Femur (tissue), 1 donor: Measurements from ENCODE around the gene KDF1.

Experiments used
- DNase-seq: peaks from one replicate; pipeline ENCODE4 v3.0.0-alpha.2; 2017

The KDF1 gene, protein sequence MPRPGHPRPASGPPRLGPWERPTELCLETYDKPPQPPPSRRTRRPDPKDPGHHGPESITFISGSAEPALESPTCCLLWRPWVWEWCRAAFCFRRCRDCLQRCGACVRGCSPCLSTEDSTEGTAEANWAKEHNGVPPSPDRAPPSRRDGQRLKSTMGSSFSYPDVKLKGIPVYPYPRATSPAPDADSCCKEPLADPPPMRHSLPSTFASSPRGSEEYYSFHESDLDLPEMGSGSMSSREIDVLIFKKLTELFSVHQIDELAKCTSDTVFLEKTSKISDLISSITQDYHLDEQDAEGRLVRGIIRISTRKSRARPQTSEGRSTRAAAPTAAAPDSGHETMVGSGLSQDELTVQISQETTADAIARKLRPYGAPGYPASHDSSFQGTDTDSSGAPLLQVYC

DNA sequence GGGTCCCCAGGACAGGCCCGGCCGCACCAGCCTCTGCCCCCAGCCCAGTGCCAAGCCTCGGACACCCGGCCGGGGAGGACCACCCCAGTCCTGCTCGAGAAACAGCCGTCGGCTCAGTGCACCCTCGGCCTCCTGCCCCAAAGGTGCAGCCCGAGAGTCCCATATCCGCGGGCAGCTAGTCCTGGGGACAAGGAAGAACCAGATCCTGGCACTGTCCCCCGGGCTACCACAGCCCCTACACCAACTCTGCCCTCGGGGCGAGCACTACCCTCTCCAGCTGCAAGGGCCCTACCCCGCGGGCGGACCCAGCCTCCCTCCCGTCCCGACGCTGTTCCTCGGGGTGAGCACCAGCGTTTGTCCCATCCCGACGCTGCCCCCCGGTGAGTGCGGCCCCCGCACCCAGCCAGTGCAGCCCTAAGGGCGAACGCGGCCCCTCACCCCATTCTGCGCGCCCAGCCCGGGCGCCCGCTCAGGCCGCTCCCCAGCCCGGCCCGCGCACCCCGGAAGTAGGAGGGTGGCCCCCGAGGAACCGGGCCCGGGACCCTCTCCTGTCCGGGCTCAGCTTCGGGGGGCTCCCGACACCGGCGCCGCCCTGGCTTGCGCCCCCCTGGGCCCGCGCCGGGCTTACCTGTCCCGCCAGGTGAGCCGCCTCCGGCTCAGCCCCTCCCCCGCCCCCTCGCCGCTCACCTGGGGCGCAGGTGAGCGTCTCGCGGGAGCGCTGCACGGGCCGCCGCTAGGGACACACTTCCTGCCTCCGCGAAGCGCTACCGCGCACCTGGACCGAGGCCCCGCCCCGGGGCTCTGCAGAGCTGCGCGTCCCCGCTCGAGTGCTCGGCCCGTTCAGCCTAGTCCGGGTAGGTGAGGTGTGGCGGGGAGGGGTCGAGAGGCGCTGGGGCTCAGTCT, at the start of gene KDF1:
TSS of gene KDF1 (minus strand) at position 747 of the 903 bp plus-strand sequence. CDS start 8,088 bp downstream, outside the sequence.
- no peak for DNase-seq

DNA sequence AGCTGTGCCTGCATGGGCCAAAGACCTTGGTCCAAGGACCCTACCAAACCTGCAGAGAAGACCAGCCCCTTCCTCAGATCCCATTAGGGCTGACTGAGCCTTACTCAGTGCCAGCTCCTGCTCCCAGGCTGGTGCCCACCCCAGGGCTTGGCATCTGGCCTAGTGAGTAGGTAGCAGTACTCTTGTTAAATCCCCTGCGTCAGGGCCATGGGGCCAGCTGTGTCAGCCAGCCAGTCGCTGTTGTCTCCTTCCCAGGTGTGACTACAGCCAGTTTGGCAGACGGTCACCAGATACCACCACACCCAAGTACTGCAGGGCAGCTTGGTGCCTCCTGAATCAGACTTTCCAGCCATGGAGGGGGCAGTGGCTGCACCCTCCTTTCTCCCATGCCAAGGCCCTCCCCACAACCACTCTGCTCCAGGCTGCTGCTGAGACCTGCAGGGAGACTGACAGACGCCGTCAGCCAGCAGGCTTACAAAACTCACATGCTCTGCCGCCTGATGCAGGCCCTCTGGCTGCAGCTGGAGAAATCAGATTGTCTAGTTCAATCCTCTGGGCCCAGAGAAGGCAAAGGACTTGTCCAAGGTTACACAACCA, 49.4 kb upstream of the KDF1 start:
- DNase-seq: no peak

DNA sequence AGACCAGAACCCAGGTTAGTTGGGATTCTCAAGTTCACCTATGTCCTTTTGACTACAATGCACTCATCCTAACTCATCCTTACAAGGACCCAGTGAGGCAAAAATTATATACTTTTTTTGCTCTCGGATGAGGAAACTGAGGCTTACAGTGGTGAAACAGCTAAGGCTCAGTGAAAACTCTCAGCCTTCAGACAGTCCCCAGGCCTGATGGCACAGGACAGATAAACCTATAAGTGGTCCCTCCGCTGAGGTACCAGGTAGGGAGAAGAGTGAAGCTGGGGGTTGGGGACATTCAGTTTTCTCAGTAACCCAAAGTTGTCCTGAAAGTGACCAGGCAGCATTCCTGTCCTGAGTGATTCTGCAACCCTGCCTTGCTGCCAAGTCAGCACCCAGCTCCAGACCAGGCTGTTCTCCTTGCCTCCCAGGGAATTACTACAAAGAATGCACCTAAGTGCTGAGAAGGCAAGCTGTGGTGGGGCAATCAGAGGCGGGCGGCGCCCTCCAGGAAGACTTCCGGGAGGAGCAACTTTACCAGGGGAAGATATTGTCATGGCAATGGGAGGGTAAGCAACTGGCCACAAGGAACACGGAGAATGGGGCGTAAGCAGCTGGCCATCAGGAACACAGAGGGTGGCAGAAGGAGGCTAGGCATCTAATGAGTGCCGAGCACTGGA, 47.8 kb upstream of the KDF1 start:
- DNase-seq: no peak

DNA sequence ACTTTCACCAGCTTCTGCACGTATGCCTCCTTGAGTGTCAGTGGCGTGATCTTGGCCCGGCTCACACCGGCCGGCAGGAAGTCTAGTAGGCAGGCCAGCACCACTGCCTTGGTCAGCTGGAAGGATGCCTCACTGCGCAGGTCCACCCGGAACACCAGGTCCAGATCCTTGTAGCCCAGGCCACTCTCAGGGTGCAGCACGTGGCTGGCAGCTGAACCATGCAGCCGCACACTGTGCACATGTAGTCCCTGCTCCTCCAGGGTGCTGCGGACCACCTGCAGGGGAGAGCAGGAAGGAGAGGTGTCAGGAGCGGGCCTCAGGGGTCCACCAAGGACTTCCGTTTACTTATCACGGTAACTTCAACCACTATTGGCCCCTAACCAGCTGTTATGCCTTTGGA, 46.4 kb upstream of the KDF1 start:
- DNase-seq: no peak

DNA sequence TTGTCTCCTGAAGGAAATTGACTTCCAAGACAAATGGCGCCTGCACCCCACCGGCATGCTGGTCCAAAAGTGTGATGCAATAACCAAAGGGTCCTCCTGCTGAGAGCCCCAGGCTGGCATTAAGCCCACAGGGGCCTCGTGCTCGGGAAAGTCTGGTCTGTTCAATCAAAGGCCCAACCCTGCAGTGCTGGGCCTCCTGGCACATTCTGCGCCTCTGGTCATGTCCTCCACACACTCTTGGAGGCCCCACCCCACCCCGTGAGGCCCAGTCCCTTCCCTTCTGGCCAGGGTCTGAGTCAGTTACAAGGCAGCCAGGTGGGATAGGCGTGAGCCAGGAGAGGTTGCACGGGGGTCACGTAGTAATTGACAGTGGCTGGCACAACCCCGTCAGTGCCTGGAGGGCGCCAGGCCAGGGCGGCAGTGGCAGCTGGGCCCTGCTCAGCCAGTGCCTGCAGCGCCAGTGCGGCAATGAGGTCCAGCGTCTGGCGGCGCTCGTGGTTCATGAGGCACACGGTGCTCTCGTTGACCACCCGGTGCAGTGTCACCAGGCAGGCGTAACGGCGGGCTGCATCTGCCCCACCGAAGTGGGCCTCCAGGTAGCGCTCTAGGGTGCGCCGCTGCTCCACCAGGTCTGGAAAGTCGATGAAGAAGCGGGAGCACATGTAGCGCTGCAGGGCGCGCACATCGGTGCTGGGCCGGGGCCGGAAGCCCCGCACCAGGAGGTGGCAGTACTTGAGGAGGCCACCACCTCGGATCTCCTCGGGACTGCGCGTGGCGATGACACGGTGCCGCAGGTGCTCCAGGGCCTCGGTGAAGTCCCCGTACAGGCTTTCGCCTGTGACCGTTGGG, 45.6 kb upstream of the KDF1 start:
- no peak for DNase-seq

DNA sequence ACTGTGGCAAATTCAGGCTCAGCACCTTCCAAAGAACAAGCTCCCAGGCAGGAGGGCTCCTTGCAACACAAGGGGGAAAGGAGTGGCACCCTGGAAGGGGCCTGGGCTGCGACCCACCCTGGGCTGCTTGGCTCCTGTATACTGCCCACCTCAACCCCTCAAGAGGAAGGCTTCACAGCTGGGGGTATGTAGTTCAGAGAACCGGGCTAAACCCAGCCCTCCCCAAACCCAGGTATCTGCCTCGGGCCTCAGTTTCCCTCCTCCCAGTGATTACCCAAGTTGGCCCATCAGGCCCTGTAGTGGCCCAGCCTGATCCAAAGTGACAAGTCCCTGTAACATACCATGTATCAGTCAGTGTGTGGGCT, 44.9 kb upstream of the KDF1 start:
- DNase-seq: no peak

DNA sequence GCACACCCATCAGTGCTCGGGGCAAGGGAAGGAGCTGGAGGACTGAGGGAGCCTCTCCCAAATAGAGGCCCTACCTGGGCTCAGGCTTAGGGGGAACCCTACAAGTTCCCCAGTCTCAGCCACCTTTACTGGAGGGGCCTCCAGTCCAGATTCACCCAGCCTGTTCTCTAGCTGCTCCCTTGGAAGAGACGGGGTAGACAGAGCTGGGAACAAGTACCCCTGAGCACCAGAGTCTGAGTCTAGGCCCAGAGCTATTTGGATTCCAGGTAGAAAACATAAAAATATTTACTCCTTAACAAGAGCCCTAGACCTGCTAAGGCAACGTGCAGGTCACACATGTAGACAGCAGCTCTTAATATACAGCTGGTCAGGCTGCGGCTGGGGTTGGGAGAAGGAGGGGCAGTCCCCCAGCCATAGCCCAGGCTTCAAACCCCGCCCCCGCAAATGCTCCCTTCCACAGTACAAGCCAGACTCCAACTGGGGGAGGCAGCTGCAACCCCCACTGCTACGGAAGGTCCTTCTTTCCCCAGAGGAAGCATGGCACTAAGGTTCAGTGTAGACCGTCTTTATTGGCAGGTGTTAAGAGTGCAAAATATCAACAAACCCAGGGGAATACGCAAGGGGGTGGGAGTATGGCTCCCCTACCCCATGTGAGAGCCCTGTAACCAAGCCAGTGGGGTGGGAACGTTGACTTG, 44.4 kb upstream of the KDF1 start:
- DNase-seq: peak; percentile 72

DNA sequence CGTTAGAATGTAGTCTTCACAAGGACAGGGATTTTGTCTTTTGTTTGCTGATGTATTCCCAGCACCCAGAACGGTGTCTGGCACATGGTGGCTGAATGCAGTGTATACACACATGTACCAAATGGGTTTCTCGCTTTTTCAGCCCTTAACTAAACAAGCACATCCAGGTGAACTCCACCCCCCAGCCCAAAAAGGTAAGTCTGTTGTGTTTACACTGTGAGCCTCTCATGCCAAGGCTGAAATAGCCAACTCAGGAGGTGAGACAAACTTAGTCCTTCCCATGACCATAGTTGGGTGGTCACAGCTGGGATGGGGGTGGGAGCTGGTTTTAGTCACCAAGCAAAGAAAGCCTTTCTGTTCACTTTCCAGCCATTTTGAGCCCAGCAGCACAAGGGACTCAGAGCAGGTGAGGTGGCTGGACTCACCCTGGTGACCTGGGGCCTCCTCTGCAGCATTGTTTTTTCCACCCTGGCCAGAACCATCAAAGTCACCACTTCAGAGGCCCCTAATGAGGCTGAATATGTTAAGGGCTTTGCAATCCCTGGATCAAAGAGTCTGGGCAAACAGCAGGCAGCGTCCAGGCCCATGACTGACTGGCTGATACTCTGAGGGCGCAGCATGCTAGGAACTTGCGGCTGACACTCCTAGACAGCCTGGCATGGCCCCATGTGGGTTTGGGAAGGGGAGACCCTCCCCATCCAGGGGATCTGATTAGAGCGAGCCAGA, 43.6 kb upstream of the KDF1 start:
- no peak for DNase-seq

DNA sequence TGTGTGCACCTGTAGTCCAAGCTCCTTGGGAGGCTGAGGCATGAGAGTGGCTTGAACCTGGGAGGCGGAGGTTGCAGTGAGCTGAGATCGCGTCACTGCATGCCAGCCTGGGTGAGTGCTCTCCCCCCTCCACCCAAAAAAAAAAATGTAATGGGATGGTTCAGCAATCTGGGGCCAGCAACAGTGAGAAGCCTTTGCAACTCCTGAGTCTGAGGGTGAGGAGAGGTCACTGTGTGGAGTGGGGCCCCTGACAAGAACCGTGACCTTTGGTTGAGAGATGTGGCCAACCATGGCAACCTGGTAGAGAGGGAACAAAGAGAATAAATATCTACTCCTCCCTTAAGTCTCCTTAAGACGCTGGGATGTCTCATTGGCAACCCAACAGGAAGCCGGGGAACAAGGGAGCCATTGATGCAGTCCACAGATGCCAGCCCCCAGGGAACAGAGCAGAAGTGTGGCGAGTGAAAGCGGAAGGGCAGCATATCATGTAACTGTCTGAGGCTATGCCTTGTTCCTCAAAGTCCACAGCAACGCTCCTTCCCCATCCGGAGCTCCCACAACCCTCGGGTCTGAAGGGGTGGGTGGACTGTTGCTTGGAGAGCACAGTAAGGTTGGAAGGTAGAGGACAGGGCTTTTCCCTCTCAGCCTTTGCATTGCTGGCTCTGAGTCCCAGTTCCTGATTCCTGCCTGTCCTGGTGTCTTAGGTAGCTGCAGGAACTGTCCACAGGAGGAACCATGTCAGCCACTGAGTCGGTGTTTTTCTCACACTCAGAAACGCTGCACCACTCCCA, 41.5 kb upstream of the KDF1 start:
- peak; percentile 82 for DNase-seq

DNA sequence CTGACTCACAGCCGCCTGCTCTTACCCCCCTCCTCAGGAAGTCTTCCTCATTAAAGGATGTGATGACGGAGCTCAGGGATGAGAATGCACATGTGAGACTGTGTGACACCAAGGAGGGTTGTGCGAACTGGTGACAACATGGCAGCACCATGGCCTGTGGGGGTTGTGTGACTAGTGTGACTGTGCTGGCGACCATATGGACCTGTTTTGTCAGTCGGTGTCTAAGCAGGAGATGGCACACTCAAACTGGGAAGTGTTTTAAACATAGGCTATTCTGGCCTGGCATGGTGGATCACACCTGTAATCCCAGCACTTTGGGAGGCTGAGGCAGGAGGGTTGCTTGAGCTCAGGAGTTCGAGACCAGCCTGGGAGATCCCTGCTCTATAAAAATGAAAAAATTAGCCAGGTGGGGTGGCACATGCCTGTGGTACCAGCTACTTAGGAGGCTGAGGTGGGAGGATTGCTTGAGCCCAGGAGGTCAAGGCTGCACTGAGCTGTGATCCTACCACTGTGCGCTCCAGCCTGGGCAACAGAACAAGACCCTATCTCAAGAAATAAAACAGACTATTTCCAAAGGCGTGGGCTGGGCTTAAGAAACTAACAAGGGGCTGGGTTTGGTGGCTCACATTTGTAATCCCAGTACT, 40.7 kb upstream of the KDF1 start:
- DNase-seq: no peak

DNA sequence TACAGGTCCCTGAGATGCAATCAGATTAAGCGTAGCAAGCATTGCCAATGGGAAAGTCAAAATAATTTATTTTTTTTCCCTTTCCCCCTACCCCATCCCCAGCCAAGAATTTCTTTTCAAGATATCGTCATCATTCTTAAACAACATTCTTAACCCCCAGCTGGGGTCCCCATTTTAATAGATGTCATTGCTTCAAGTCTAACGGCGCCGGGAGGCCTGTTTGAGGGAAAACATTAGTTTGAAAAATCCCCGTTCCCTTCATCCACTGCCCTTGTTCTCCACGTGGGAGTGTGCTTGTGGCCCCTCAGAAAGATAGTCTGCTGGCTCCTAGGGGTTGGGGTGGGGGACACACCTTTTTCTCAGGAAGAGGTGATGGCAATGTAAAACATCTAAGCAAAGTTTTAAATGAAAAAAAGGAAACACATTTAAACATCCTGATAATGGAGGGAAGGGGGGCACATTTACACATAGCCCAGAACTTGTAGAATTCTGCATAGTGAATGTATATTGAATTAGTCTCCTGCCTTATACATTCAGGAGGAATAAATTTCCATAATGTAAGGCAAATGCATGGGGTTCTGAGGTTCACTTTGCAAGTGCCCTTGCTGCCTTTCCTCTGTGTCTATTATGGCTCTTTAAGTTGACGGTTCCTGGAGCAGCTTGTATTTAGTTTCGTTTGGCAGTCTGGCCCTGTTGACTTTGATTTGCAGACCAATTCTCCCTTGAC, 40.0 kb upstream of the KDF1 start:
- no peak for DNase-seq

DNA sequence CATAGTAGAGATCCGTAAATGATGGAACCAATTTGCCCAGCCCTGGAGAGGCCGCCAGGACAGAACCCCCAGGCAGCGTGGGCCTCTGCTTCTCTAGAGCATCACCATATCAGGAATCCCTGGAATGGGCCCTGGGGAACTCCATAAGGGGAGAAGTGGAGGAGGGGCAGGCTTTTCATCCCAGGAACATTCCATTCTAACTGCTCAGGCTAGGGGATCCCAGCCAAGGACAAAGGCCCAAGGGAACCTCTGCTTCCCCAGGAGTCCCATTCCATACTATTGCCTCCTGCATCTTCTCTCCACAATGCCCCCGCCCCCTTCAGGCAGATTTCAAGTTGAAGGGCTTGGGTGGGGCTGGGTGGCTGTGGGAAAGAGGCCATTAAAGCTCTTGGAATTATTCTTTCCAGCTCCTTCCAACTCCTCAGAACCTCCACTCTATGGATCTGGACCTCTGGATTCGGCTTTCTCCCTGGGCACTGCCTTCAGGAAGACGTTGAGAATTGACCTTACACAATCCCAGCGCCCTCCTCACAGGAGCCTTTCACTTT, 39.2 kb upstream of the KDF1 start:
- DNase-seq: peak; percentile 55

DNA sequence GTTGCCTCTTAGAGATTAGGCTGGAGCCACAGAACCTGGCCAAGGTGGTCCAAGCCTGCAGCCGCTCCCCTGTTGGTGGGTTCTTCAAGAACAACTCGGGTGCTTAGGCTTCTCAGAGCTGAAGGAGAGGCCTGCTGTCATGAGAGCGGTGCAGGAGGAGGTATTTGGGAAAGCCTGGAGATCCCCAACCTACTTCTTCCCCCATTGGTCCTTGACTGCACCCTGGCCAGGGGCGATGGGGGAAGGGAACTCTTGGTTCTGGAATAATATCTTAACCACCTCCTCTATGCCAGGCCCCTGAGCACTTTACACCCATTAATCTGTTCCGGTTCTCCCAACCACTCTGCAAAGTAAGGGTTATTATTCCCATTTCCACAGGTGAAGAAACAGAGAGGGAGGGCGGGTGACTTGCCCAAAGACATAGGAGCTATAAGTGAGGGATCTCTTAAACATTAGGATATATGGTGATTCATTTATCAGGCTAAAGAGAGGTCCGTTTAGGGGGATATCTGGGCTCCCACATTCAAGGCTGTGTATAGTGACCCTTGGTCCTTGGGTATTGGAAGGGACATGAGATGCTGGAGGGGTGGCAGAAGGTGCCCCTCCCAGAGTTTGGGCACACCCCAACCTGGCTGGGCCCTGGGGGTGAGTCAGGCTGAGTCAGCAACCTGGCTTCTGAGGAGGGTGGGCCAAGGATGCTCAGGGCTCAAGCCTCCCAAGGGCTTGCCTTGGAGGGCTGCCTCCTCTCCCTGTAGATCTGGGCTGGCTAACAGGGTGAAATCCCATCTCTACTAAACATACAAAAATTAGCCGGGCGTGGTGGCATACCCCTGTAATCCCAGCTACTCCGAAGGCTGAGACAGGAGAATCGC, 38.4 kb upstream of the KDF1 start:
- no peak for DNase-seq

DNA sequence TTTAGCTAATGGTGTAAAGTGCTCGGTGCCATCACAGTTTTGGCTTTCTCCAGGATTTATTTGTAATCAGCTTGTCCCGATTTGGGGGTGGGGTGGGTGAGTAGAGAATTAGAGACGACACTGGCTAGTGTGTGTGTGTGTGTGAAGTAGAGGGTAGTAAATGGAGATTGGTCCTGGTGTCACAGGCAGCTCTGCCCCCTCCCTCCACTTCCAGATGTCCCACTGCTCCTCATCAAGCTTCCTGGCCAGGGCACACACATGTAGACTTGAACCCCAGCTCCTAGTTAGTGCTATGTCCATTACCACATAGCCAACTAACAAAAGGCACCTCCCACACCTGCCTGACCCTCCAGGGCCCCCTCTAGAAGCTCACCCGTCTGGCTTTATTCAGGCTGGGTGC, 36.4 kb upstream of the KDF1 start:
- DNase-seq: no peak

DNA sequence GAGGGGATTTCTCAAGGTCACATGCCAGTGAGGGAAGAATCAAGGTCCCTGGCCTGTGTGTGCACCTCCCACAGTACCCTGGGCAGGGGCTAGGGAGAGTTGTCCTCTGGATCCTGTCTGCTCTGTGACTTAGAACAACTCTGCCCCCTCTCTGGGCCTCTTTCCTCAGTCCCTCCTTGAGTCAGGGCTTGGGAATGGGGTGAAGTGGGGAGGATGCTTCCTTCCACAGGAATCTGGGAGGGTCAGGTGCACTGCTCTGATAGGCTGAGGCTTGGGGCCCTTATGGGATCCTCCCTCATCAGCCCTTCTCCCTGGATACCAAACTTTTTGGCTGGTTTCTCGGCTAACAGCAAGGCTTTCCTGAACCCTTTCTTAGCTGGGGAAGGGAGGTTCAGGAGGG, 35.8 kb upstream of the KDF1 start:
- DNase-seq: no peak

DNA sequence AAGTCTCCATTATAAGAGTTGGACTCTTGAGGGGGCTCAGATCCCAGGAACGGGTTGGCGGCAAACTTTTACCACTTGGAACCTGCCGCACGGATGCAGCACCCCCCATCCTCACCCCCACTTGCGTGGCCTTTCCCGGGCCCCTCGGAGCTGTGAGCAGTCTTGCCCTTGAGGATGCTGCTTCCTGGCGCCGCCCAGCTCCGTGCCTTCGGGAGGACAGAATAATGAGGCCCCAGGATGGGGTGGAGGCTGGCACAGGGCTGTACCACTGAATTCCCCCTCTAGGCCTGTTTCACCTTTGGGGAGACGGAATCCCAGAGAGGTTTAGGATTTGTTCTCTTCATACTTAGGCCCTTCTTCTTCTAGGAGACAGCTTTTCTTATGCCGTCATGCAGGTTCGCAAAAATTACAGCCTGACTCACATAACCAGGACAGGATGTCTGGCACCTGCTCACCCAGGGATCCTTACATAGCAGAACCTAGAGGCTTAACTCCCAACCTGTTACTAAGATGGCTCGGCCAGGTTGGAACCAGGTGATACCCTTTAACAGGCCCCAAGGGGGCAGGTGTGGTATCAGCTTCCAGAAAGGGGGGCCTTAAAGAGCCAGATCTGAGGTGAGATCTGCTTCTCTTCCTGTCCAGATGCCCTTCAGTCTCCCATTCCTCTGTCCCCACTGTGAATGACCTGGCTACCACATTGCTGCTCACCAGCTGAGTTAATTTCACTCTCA, 34.7 kb upstream of the KDF1 start:
- DNase-seq: no peak
